ENCODE measurements around the gene SYT1. TPM values are rescaled to one million over a fixed set of nuclear protein-coding genes. Genes with fewer than 3 reads are reported as not detected.

SYT1 gene
- total RNA-seq, 1 experiment from 2014 or later = 5.9 TPM

DNA sequence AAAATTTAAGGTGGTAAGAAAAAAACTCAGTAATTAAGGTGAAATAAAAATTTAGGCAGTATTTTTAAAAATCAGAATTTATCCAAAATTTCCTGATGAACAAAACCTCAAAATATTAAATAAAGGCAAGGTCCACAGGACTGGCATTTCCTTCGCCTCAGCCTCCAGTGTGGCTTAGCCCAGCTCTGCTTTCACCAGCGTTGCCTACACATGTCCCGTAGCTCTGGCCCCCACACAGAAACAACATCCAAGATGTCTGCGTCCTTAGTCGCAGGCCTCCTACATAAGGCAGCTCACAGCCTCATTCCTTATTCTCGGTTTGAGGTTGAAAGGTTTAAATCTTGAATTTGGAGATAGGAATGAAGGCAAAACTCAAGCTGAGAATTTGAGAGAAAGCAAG, 274.3 kb downstream of the SYT1 start:
- DNase-seq (ENCODE audit: low spot score) = no peak

GRCh38 chr12:79140711-79141110, 276.1 kb downstream of the SYT1 start:
- DNase-seq (ENCODE audit: low spot score) = no peak

DNA sequence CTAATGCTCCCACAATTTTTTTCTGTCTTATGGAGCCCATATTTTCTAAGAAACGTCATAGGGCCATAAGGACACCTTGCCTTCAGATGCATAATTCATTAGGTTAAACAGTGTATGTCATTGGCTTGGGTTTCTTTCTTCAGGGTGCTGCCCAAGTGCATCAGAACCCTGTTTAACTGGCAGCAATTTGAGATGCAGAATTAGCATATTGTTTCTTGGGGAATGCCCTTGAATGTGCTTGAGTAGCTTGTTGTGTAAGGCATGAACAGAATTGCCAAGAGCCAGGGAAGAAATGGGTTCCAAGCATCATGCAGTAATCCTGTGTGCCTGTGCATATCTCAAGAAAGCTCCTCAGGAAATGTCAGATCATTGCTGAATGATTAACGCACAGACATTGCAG, 277.2 kb downstream of the SYT1 start:
- no peak for DNase-seq (ENCODE audit: low spot score)

DNA sequence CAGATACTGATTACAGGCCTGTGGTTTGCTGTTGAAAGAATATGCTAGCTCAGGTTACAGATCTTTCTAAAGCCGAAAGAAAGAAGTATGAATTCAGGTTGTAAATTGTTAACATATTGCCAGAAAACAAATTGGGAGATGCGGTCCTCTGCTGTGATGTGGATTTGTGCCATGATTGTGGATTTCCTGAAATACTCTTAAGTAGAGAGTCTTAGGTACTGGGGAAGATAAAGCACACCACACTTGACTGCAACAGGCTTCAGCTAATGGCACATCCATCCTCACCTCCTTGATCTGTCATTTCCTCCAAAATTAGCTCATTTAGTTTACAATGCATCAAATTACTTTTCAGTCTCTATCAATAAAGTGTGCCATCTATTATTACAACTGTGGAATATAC, 279.2 kb downstream of the SYT1 start:
- no peak for DNase-seq (ENCODE audit: low spot score)

GRCh38 chr12:79151956-79152355, 287.4 kb downstream of the SYT1 start:
- no peak for DNase-seq (ENCODE audit: low spot score)

DNA sequence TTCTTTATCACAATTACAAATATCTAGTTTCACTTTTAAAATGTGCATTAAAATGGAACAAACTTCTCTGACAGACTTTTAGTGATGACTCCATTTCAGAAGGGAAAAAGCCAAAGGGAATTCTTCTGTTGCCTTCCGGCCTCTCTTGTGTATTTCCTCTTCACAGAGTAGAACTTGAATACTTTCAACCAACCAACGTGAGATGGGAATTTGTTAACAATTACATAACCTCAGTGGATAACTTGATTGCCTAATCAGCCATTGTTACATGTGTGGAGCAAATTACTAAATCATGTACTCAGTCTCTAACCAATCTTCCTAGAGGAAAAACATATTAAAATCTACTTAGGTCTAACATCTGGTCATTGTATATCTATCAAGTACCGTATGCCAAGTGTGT, 291.1 kb downstream of the SYT1 start:
- no peak for DNase-seq (ENCODE audit: low spot score)

- no peak for DNase-seq (ENCODE audit: low spot score)
Measured at GRCh38 chr12:79156846-79157463, 292.4 kb downstream of the SYT1 start.

GRCh38 chr12:79161249-79161934, 296.8 kb downstream of the SYT1 start:
- DNase-seq (ENCODE audit: low spot score) = no peak

GRCh38 chr12:79162147-79162772, 297.7 kb downstream of the SYT1 start:
- no peak for DNase-seq (ENCODE audit: low spot score)

DNA sequence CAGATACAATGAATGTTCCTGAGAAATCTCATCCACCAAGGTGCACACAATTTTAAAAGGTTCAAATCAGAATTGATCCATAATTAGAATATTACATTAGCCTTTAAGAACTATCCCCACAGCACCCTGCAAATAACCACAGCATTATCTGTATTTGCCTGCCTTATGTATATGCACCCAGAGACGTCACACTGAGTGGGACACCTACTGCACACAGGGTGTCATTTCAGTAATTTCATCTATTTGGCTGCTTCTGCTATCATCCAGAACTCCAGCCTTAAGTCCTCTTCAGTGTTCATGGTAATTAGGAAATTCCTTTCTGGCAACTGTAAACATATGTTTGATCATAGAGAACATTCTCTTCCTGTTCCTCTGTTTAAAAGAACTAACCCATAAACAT, 298.4 kb downstream of the SYT1 start:
- DNase-seq (ENCODE audit: low spot score) = no peak

DNA sequence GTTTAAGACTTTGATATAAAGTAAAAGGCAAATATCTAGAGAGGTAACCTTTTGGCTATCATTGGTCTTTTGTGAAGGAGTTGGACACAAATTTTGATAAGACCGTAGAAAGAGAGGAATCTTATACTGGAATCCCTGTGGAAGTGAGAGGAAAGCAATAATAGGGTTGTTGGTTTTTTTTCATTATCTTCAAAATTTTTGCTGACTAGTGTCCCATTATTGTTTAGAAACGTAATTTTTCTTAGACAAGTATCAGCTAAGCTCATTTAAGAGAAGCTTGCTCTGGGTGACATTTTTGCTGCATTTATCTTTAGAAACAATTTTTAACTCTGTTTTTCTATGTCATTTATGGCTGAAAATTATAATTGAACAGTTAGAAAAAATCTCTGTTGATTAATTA, 300.3 kb downstream of the SYT1 start:
- no peak for DNase-seq (ENCODE audit: low spot score)

DNA sequence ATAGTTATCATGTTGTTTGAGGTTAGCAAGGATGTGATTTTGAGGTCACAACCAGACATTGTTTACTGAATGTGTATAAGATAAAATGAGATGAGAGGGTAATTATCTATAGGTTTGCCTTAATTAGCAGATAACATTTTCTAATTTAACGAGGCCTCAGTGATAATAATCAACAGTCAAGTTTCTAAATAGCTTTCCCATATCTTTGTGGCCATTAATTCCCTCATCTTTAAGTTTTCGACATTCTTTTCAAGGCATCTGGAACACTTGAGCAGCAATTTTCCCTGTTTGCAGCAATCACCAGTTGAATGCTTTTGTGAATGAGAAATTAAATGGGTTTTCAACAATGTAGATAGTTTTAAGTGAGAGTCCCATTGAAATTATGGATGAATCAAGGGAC, 304.1 kb downstream of the SYT1 start:
- no peak for DNase-seq (ENCODE audit: low spot score)

DNA sequence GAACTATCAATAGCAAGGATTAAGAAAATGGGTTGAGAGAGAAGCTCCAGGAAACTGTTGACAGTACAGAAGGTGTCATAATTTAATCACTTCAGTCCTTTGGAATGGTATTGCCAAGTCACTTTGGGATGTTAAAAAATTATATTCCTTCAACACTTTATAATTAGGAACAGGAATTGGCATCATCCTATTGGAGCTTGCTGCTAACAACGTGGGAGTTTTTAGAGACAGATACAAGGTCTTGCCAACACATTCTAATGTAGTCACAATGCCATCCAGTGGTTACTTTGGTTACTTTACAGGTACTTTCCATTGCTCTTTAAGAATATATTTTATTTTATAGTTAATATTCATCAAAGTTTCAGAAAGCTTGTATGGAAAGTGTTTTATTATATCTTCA, 310.1 kb downstream of the SYT1 start:
- peak; percentile 48 for DNase-seq (ENCODE audit: low spot score)

DNA sequence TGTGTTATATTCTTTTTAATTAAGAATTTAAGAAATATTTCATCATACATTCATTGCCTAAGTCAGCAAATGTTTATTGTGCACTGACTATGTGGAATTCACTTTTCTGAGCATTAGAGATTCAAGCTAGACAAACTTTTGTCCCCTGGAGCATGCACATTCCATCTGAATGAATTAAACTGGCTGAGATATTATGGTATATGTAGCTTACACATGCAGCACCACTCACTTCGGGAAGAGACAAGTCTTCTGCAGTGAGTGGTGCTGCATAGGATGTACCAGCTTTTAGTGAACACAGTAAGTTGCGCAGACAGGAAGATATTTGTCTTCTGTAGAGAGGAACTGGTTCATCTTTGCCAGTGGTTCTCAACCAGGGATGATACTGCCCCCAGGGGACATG, 318.4 kb downstream of the SYT1 start:
- no peak for DNase-seq (ENCODE audit: low spot score)

GRCh38 chr12:79183926-79184325, 319.4 kb downstream of the SYT1 start:
- DNase-seq (ENCODE audit: low spot score) = no peak

DNA sequence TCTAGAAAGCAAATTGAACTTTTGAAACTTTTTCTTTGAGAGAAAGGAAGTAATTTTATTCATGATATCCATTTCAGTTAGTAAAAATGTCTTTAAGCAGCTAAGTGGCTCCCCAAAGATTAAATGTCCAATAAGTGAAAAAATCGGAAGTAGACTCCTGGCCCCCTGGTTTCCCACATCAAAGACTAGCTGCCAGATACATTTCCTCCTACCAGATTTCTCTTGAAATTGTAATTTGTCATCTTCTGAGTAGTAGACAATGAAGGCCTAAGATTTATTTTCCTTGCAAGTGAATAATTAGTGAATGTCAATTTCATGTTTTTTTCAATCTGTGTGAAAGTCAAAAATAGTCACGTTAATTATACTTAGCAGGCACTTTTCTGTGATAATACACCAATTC, 321.9 kb downstream of the SYT1 start:
- DNase-seq (ENCODE audit: low spot score) = no peak

DNA sequence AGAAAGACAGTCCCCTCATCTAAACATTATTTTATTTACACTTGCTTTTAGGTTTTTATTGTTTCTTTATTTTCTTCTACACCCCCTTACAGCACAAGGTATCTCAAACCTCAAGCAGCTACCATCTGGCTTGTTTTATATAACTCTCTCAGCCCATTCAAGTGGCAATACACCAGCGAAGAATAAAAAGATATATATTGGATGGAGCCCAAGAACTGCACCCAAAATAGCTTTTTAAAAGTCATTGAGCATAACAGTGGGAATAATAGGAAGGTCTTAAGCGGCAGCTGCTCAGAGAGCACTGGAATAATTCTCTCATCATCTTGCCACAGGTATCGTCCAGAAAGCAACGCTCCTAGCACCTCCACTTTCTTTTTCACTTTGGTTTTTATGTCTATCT, 322.5 kb downstream of the SYT1 start:
- no peak for DNase-seq (ENCODE audit: low spot score)

DNA sequence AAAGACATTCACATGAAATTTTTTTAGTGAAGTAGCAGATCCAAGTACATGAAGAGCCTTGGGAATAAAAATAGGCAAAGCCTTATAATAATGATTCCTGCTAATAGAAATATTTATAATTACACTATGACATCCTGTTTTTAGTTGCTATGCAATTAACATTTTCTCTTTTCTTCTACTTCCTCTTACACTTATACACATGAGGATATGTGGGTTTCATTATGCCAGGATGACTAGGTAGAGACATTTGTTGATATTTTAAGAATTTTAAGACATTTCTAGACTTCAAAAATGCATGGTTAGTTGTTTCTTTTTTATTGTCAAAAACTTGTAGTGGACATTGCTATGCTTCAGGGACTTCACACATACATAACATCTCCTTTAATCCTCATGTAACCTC, 326.8 kb downstream of the SYT1 start:
- DNase-seq (ENCODE audit: low spot score) = no peak

DNA sequence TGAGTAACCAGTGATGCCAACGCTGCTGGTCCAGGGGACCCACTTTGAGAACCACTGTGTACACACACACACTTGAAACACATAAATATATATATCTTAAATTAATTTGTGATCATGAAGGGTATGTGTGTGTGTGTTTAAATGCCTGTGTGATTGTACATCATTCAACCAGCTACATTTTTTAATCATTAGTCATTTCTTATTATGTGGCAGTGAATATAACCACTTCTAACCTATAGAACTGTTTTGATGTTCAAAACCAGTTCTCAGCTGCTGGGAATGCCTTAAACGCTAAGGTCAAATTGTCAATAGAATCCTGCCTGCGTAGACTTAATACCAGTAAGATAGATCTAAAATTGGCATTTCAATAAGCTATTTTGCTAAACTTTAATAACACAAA, 330.0 kb downstream of the SYT1 start:
- DNase-seq (ENCODE audit: low spot score) = no peak

GRCh38 chr12:79199166-79199565, 334.6 kb downstream of the SYT1 start:
- DNase-seq (ENCODE audit: low spot score) = no peak

- no peak for DNase-seq (ENCODE audit: low spot score)
Measured at GRCh38 chr12:79200176-79200575, 335.6 kb downstream of the SYT1 start.

GRCh38 chr12:79203058-79203647, 338.6 kb downstream of the SYT1 start:
- no peak for DNase-seq (ENCODE audit: low spot score)

DNA sequence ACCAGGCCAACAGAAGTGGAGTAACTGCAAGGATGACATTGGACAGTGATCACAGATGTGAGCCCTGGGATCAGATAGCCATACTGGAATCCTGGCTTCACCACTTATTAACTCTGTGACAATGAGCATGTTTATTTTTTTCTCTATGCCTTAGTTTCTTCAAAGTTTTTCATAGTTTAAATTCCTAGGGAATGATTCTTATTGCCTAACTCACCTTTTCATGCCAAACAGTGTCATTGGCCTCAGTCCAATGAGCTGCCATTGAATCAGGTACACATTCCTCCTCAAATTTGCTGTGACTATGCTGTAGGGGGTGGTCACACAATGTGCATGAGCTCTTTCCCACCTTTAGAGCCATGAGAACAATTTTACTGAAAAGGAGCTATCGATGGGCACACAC, 342.3 kb downstream of the SYT1 start:
- no peak for DNase-seq (ENCODE audit: low spot score)
